Activated effector memory CD4-positive, alpha-beta T cell treated with anti-CD3 and anti-CD28 coated beads, Interleukin-2, amount 50 U/mL, for 16 hours (primary cell): Measurements from ENCODE around the gene NALCN.
"Not testable (repeated sequence)": the region's sequence is repeated elsewhere in the genome, so short reads cannot be mapped to it uniquely, and the experiment has no call there.

Source experiments
- DNase-seq: peaks from one replicate; pipeline ENCODE4 v3.0.0-alpha.2; 2020

Gene NALCN

GRCh38 chr13:101331731-101332130, 84.6 kb downstream of the NALCN start:
- DNase-seq, result no peak

GRCh38 chr13:101327871-101328270, 88.4 kb downstream of the NALCN start:
- no peak for DNase-seq

GRCh38 chr13:101326710-101327109, 89.6 kb downstream of the NALCN start:
- no peak for DNase-seq

- DNase-seq, result no peak
Observed at GRCh38 chr13:101325423-101325822, 90.9 kb downstream of the NALCN start.

- no peak for DNase-seq
Observed at GRCh38 chr13:101323601-101324000, 92.7 kb downstream of the NALCN start.

GRCh38 chr13:101317986-101318523, 98.3 kb downstream of the NALCN start:
- DNase-seq, result no peak

GRCh38 chr13:101313479-101313878, 102.8 kb downstream of the NALCN start:
- not testable (repeated sequence) for DNase-seq

- no peak for DNase-seq
Observed at GRCh38 chr13:101309014-101309619, 107.2 kb downstream of the NALCN start.

- DNase-seq, result no peak
Observed at GRCh38 chr13:101308247-101309013, 107.9 kb downstream of the NALCN start.

- no peak for DNase-seq
Observed at GRCh38 chr13:101307181-101307701, 109.1 kb downstream of the NALCN start.

- no peak for DNase-seq
Observed at GRCh38 chr13:101306773-101307172, 109.5 kb downstream of the NALCN start.

- DNase-seq, result no peak
Observed at GRCh38 chr13:101305981-101306411, 110.3 kb downstream of the NALCN start.

GRCh38 chr13:101303521-101303920, 112.8 kb downstream of the NALCN start:
- no peak for DNase-seq

- no peak for DNase-seq
Observed at GRCh38 chr13:101301053-101301452, 115.3 kb downstream of the NALCN start.

- DNase-seq, result no peak
Observed at GRCh38 chr13:101300531-101300930, 115.8 kb downstream of the NALCN start.

GRCh38 chr13:101298517-101298916, 117.8 kb downstream of the NALCN start:
- DNase-seq, result no peak

- DNase-seq, result no peak
Observed at GRCh38 chr13:101297794-101298193, 118.5 kb downstream of the NALCN start.

GRCh38 chr13:101292711-101293110, 123.6 kb downstream of the NALCN start:
- no peak for DNase-seq

- DNase-seq, result no peak
Observed at GRCh38 chr13:101291646-101292515, 124.4 kb downstream of the NALCN start.

- DNase-seq, result no peak
Observed at GRCh38 chr13:101291206-101291605, 125.1 kb downstream of the NALCN start.

- DNase-seq, result no peak
Observed at GRCh38 chr13:101289764-101290163, 126.5 kb downstream of the NALCN start.

GRCh38 chr13:101283782-101284181, 132.5 kb downstream of the NALCN start:
- DNase-seq, result no peak

- DNase-seq, result no peak
Observed at GRCh38 chr13:101272886-101273285, 143.4 kb downstream of the NALCN start.
